Measurements from ENCODE around the gene ROCK2. TPM values are rescaled to one million over a fixed set of nuclear protein-coding genes. Genes with fewer than 3 reads are reported as not detected.
A peak's percentile ranks its signal among the peaks of the same experiment; 100 is the strongest.

Gene ROCK2
- total and polyA plus RNA-seq, 2 of the 13 experiments (the other 11 are each of a cell fraction or from before 2014, with no cell fraction given) = 38.1 to 119 TPM

GRCh38 chr2:11354363-11355154 is 10.1 kb upstream of the ROCK2 start (continued):
- TF ChIP-seq NFIB (CRISPR knock-in tag; IDR thresholded peaks at IDR 0.05; ENCODE audit: borderline replicate concordance) (no peak), KDM3A (CRISPR knock-in tag; IDR thresholded peaks at IDR 0.05; ENCODE audit: low read depth) (peak; percentile 95; the same call in 1 of the 2 replicates), NR0B2 (CRISPR knock-in tag; IDR thresholded peaks at IDR 0.05) (peak; percentile 82; the same call in 1 of the 2 replicates), ZHX1 (CRISPR knock-in tag; IDR thresholded peaks at IDR 0.05; ENCODE audit: low read depth) (peak; percentile 95), AGO2 (optimal IDR thresholded peaks at IDR 0.05; ENCODE audit: low read depth, low read length) (no peak), E2F5 (CRISPR knock-in tag; conservative IDR thresholded peaks at IDR 0.05) (no peak), ATF4 (CRISPR knock-in tag; IDR thresholded peaks at IDR 0.05) (peak in 1 of 2 experiments; percentile 96; a peak in 3 of 4 replicates), ZNF670 (CRISPR knock-in tag; IDR thresholded peaks at IDR 0.05; ENCODE audit: borderline replicate concordance) (peak; percentile 84; the same call in 1 of the 2 replicates), ZNF468 (CRISPR knock-in tag; IDR thresholded peaks at IDR 0.05) (no peak), ZNF44 (CRISPR knock-in tag; IDR thresholded peaks at IDR 0.05) (no peak), GATAD2A (CRISPR knock-in tag; IDR thresholded peaks at IDR 0.05) (peak; percentile 100), EED (CRISPR knock-in tag; IDR thresholded peaks at IDR 0.05) (no peak; the same call in 1 of the 2 replicates), ZNF713 (CRISPR knock-in tag; IDR thresholded peaks at IDR 0.05) (no peak), RNF219 (CRISPR knock-in tag; IDR thresholded peaks at IDR 0.05) (0 out of 2 replicates have a peak, but pooled peaks have one; percentile 71), ZNF7 (CRISPR knock-in tag; IDR thresholded peaks at IDR 0.05) (peak; percentile 7; the same call in 1 of the 2 replicates), SALL2 (CRISPR knock-in tag; IDR thresholded peaks at IDR 0.05) (peak; percentile 73), ZNF331 (CRISPR knock-in tag; IDR thresholded peaks at IDR 0.05) (peak; percentile 98), ETV5 (CRISPR knock-in tag; IDR thresholded peaks at IDR 0.05; ENCODE audit: borderline replicate concordance) (peak; percentile 99)

Data from HepG2 (cell line).